ENCODE measurements around the gene VAV2.
"Not testable (repeated sequence)": the region's sequence is repeated elsewhere in the genome, so short reads cannot be mapped to it uniquely, and the experiment has no call there.

DNA sequence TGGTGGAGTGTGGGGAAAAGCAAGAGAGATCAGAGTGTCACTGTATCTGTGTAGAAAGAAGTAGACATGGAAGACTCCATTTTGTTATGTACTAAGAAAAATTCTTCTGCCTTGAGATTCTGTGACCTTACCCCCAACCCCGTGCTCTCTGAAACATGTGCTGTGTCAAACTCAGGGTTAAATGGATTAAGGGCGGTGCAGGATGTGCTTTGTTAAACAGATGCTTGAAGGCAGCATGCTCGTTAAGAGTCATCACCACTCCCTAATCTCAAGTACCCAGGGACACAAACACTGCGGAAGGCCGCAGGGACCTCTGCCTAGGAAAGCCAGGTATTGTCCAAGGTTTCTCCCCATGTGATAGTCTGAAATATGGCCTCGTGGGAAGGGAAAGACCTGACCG is 34.4 kb downstream of the VAV2 start:
- TF ChIP-seq POLR2AphosphoS5 (IDR thresholded peaks at IDR 0.05): not testable (repeated sequence)
- TF ChIP-seq, protein P1, sequence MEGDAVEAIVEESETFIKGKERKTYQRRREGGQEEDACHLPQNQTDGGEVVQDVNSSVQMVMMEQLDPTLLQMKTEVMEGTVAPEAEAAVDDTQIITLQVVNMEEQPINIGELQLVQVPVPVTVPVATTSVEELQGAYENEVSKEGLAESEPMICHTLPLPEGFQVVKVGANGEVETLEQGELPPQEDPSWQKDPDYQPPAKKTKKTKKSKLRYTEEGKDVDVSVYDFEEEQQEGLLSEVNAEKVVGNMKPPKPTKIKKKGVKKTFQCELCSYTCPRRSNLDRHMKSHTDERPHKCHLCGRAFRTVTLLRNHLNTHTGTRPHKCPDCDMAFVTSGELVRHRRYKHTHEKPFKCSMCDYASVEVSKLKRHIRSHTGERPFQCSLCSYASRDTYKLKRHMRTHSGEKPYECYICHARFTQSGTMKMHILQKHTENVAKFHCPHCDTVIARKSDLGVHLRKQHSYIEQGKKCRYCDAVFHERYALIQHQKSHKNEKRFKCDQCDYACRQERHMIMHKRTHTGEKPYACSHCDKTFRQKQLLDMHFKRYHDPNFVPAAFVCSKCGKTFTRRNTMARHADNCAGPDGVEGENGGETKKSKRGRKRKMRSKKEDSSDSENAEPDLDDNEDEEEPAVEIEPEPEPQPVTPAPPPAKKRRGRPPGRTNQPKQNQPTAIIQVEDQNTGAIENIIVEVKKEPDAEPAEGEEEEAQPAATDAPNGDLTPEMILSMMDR (IDR thresholded peaks at IDR 0.05): not testable (repeated sequence)

Measured in sigmoid colon (tissue), 4 donors.